ENCODE data around the gene STK39. TPM values are rescaled to one million over a fixed set of nuclear protein-coding genes. Genes with fewer than 3 reads are reported as not detected.

STK39 gene
- total RNA-seq, 6 experiments from 2014 or later, result 0.29 to 1.2 (median 0.60) TPM

DNA sequence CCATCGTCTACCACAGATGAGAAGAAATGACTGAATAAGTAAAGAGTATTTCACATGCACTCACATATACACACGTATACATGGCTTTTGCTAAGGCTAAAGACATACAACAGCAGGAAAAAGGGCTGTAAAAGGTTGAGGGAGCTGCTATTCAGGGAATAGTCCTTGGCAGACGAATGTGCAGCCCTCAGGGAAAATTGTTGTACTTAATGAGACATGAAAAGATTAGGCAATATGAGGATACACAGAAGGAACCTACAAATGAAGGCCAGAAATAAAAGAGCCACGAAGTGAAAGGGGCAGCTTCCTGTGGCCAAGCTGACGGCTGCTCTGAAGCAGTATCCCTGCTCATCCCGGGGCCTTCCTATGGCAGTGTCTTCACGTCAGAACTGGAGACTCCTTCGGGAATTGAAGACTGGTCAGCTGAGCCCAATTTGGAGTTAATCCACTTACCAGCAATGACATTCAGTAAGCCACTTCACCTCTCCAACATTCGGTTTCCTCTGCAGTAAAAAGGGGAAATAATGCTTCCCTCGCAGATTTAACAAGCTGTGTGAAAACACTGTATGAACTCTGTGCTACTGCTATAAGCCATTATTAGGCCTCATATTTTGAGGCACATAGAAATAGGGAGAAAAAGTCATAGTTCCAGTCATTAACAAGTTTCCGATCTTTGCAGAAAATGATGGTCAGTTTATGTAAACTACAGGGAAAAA is 221.8 kb downstream of the STK39 start:
- no peak for ATAC-seq
- H3K36me3 ChIP-seq, result no peaks in the 10 kb centered on the region
- no peaks in the 10 kb centered on the region for H3K4me1 ChIP-seq
- H3K4me3 ChIP-seq, result no peak overlapping the region
- no peak overlapping the region for H3K27ac ChIP-seq
- no peak for DNase-seq
- WGBS (ENCODE audit: insufficient coverage, low coverage, low lambda C conversion rate, missing lambda C conversion rate), result 51% methylated on average over 11 of the region's 11 CpGs
- no peak for TF ChIP-seq POLR2A (IDR thresholded peaks at IDR 0.05)
- TF ChIP-seq CTCF (IDR thresholded peaks at IDR 0.05), result no peak
- H3K27me3 ChIP-seq, result no peaks in the 10 kb centered on the region
- intact Hi-C loops (cut with DNase I), result no loop called here
- no peaks in the 10 kb centered on the region for H3K9me3 ChIP-seq

GRCh38 chr2:168024459-168024858 is 222.9 kb downstream of the STK39 start:
- DNase-seq (no peak), ATAC-seq (no peak)
- H3K4me3 ChIP-seq, result no peak overlapping the region
- no peak for TF ChIP-seq CTCF (IDR thresholded peaks at IDR 0.05)
- TF ChIP-seq POLR2A (IDR thresholded peaks at IDR 0.05), result no peak
- no peaks in the 10 kb centered on the region for H3K36me3 ChIP-seq
- 43% methylated on average over 2 of the region's 4 CpGs for WGBS (ENCODE audit: insufficient coverage, low coverage, low lambda C conversion rate, missing lambda C conversion rate)
- H3K27ac ChIP-seq, result no peak overlapping the region
- no peaks in the 10 kb centered on the region for H3K9me3 ChIP-seq
- H3K4me1 ChIP-seq, result no peaks in the 10 kb centered on the region
- intact Hi-C loops (cut with DNase I), result no loop called here
- no peaks in the 10 kb centered on the region for H3K27me3 ChIP-seq

DNA sequence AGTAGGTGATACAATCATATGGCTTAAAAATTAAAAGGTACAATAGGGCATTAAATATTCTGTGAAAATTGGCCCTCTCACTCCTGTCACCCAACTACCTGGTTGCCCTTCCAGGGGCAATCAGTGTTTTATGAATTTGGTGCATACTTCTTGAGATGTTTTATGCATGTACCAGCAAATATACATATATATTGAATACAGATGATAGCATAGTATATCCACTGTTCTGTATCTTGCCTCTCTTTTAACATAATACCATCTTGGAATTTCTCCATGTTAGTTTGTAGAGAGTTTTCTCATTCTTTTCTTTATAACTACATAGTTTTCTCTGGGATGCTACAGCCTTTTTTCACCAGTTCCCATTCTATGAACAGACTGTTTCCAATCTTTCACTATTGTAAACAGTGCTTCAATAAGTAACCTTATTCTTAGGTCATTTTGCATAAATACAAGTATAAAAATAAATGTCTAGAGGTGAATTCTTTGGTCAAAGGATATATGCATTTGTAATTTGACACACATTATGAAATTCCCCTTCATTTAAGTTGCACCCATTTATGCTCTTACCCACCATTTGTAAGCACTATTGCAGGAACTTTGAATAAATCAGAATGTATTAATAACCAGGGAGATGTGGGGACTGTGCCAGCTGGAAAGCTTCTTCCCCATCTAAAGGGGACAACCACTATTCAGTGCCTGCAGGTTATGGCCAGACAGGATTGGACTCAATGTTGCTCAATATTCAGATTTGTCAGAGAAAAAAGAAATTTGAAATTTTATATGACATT is 225.4 kb downstream of the STK39 start:
- DNase-seq (no peak), ATAC-seq (no peak)
- Histone ChIP-seq H3K36me3 (no peaks in the 10 kb centered on the region), H3K9me3 (no peaks in the 10 kb centered on the region), H3K4me1 (no peaks in the 10 kb centered on the region), H3K27me3 (no peaks in the 10 kb centered on the region), H3K4me3 (no peak overlapping the region), H3K27ac (no peak overlapping the region)
- intact Hi-C loops (cut with DNase I), result no loop called here
- TF ChIP-seq POLR2A (IDR thresholded peaks at IDR 0.05) (no peak), CTCF (IDR thresholded peaks at IDR 0.05) (no peak)

DNA sequence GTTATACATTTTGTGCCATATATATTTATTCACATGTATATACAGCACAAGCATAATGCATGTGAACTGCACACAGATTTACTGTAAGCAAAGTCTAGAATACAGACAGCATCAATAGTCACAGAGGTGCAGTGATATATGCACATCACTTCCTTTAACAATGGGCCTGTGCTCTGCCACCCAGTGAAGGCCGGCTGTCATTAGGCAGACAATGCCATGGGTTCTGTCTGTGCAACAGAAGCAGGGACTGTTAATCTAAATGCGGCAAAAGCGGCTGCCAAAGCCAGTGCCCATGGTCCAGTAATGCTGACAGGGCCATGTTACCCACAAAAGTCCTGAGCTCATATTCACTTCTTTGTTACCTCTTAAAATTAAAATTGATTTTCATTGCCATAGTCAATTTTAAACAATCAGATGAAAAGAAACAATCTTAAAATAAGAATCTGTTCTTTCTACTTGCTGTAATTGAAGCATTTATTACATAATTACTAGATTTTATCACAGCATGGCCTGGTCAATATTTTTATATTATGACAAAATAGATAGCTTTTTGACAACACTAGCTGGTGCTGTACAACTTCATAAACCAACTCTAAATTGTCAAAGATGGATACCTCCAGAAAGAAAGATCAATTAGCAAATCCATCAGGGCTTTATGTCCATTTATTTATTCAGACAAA is 232.0 kb downstream of the STK39 start:
- Histone ChIP-seq H3K27me3 (no peaks in the 10 kb centered on the region), H3K27ac (no peak overlapping the region), H3K36me3 (no peaks in the 10 kb centered on the region), H3K4me3 (no peak overlapping the region), H3K4me1 (no peaks in the 10 kb centered on the region), H3K9me3 (no peaks in the 10 kb centered on the region)
- WGBS (ENCODE audit: insufficient coverage, low coverage, low lambda C conversion rate, missing lambda C conversion rate), result 93% methylated on average over 3 of the region's 3 CpGs
- no peak for TF ChIP-seq POLR2A (IDR thresholded peaks at IDR 0.05)
- TF ChIP-seq CTCF (IDR thresholded peaks at IDR 0.05), result no peak
- intact Hi-C loops (cut with DNase I), result no loop called here
- ATAC-seq, result no peak
- no peak for DNase-seq

Measured in right lobe of liver (tissue), 6 donors.